ENCODE data around the gene RNFT1. TPM values are rescaled to one million over a fixed set of nuclear protein-coding genes. Genes with fewer than 3 reads are reported as not detected.
"Not testable (repeated sequence)": the region's sequence is repeated elsewhere in the genome, so short reads cannot be mapped to it uniquely, and the experiment has no call there.

Gene RNFT1
- total RNA-seq, 1 experiment from 2014 or later: 20.7 TPM

DNA sequence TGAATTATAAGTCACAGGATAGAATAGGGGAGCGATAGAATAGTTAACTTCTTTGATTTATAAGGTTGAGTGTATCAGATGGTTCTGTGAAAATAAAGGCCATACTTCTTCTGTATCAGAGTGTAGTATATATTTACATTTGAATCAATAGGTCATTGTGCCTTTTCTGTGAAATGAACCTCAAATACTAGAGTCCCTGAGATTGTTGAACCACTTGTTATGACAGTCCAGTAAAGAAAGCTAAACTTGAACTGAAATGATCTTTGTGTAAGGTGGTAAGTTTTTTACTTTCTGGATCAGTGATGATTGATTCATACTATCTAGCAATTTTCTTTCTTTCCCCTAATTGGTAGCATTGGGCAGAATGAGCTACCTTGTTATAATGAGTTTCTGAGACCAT is 31.2 kb downstream of the RNFT1 start:
- DNase-seq (ENCODE audit: extremely low read depth, low read depth): not testable (repeated sequence)

DNA sequence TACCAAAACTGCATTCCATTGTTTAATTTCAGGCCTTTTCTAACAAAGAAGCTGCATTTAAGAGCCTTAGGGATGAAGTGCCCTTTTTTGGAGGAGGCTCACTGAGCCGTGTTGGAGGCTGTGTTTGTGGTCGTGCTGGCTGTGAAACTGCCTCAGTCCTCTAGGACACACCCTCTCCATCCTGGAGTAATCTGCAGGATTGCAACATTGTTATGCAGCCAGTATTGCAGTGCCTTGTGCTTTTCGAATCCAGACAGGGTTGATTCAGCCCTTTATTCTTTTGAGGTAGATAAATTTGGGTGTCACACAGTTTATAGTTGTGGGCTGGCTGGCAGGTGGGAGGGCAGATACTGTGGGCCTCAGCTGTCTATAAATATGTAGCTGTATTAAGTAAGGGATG is 33.8 kb downstream of the RNFT1 start:
- peak; percentile 4 for DNase-seq (ENCODE audit: extremely low read depth, low read depth)

- not testable (repeated sequence) for DNase-seq (ENCODE audit: extremely low read depth, low read depth)
Measured at GRCh38 chr17:59930121-59930520, 34.4 kb downstream of the RNFT1 start.

DNA sequence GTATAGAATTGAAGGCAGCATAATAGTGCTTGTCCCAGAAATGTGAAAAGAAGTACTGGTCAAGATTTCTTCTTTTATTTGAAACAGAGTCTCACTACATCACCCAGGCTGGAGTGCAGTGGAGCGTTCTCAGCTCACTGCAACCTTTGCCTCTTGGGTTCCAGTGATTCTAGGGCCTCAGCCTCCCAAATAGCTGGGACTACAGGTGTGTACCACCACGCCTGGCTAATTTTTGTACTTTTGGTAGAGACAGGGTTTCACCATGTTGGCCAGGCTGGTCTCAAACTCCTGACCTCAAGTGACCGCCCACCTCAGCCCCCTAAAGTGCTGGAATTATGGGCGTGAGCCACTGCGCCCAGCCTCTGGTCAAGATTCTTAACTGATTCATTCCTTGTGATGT is 43.9 kb downstream of the RNFT1 start:
- not testable (repeated sequence) for DNase-seq (ENCODE audit: extremely low read depth, low read depth)

GRCh38 chr17:59916446-59916845 is 48.1 kb downstream of the RNFT1 start:
- no peak for DNase-seq (ENCODE audit: extremely low read depth, low read depth)

- peak; percentile 43 for DNase-seq (ENCODE audit: extremely low read depth, low read depth)
Measured at GRCh38 chr17:59914274-59914854, 50.2 kb downstream of the RNFT1 start.

- no peak for DNase-seq (ENCODE audit: extremely low read depth, low read depth)
Measured at GRCh38 chr17:59907467-59907866, 57.1 kb downstream of the RNFT1 start.

DNA sequence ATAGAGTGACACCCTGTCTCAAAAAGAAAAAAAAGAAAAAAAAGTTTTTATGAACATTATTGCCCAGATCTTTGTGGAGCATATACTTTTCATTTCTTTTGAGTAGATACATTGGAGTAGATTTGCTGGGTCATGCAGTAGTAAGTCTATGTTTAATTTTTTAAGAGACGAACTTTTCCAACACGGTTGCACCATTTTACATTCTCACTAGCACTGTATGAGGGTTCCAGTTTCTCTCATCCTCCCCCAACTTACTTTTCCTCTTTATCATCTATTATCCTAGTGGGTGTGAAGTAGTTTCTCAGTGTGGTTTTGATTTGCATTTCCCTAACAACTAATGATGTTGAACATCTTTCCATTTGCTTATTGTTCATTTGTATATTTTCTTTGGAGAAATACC is 61.1 kb downstream of the RNFT1 start:
- no peak for DNase-seq (ENCODE audit: extremely low read depth, low read depth)

Small RNA genes lying within 50 kb of the gene (small RNA-seq; reads per million reads assigned to genes)
- gene RPS29P21: 0 to 0.12 reads per million in 2 experiments

Other genes with a start within 250 kb of the RNFT1 start
- gene TUBD1, start 71.8 kb downstream of the RNFT1 start, total RNA-seq (2014; rRNA removed; shearing (Covaris generic)): 5.7 and 10.5 TPM in 2 replicates
- 21.7 and 27.7 TPM in 2 replicates for gene RPS6KB1, start 71.6 kb downstream of the RNFT1 start, total RNA-seq (2014; rRNA removed; shearing (Covaris generic))
- gene HEATR6, start 114.2 kb upstream of the RNFT1 start, total RNA-seq (2014; rRNA removed; shearing (Covaris generic)): 21.1 and 23.7 TPM in 2 replicates
- gene CA4, start 185.2 kb upstream of the RNFT1 start, total RNA-seq (2014; rRNA removed; shearing (Covaris generic)): not detected in 2 replicates

Measured in NCI-H460 (cell line).